ENCODE results near the gene G6PD.

DNA sequence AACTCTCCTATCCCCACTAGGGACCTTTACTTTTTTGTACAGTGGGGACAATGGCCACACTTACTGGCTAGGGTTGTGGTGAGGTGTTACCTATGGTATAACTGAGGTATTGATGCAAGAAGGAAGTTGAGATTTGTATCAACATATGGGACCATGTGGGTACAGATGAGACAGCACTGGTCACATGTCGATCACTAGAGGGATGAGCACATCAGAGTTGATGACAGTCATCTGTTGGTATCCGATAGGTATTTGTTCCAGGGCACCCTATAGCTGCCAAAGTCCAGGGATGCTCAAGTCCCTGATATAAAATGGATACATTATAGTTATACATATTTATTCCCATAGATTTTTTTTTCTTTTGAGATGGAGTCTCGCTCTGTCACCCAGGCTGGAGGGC is 43.7 kb downstream of the G6PD start:
- TF ChIP-seq POLR2A (IDR thresholded peaks at IDR 0.05) (no peak), POLR2AphosphoS5 (IDR thresholded peaks at IDR 0.05) (no peak)
- TF ChIP-seq, protein P1, sequence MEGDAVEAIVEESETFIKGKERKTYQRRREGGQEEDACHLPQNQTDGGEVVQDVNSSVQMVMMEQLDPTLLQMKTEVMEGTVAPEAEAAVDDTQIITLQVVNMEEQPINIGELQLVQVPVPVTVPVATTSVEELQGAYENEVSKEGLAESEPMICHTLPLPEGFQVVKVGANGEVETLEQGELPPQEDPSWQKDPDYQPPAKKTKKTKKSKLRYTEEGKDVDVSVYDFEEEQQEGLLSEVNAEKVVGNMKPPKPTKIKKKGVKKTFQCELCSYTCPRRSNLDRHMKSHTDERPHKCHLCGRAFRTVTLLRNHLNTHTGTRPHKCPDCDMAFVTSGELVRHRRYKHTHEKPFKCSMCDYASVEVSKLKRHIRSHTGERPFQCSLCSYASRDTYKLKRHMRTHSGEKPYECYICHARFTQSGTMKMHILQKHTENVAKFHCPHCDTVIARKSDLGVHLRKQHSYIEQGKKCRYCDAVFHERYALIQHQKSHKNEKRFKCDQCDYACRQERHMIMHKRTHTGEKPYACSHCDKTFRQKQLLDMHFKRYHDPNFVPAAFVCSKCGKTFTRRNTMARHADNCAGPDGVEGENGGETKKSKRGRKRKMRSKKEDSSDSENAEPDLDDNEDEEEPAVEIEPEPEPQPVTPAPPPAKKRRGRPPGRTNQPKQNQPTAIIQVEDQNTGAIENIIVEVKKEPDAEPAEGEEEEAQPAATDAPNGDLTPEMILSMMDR (IDR thresholded peaks at IDR 0.05) = no peak

Measured in upper lobe of left lung (tissue), 4 donors.